Right renal pelvis (tissue), 4 donors: ENCODE measurements around the gene GOLGA6C. TPM values are rescaled to one million over a fixed set of nuclear protein-coding genes. Genes with fewer than 3 reads are reported as not detected.
"Not testable (repeated sequence)": the region's sequence is repeated elsewhere in the genome, so short reads cannot be mapped to it uniquely, and the experiment has no call there.

Experiments
- DNase-seq, 4 donors: peaks; one replicate each; pipeline ENCODE4 v3.0.0-alpha.2; 2013; ENCODE audit warnings: low read depth in 4 of 4, low spot score in 3 of 4, missing footprints in 1 of 4
- polyA plus RNA-seq, 4 donors: library from polyadenylated mRNA; unstranded; fragments of 120-200 nt; gene quantifications; one replicate each; pipeline ENCODE4 v1.2.1, GENCODE V29; 2013; ENCODE audit not compliant: insufficient read length in 4 of 4

GOLGA6C gene
- polyA plus RNA-seq, 4 donors = not detected

DNA sequence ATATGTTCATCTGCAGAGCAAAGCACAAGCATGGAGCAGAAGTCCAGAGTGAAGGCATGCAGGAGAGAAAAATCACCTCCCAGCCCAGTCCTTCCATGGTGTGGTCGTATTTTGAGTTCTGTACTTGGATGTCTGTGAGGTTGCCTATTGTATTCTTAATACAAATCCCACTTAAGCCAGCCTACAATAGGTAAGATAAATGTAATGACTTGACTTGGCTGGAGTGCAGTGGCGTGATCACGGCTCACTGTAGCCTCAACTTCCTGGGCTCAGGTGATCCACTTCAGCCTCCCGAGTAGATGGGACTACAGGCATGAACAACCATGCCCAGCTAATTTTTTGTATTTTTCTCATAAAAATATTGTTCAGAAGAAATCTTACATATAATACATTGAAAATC, 6.8 kb upstream of the GOLGA6C start:
- not testable (repeated sequence) for DNase-seq

DNA sequence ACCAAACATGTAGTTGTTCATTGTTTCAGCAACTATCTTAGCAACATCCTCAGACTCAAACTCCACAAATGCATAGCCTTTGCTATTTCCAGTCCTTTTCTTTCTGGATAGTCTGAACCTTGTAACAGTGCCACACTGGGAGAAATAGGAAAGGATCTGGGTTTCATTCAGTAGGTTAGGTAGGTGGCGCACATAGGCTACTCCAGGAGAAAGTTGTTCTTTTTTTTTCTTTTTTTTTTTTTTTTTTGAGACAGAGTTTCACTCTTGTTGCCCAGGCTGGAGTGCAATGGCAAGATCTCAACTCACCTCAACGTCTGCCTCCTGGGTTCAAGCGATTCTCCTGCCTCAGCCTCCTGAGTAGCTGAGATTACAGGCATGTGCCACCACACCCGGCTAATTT, 5.8 kb upstream of the GOLGA6C start:
- not testable (repeated sequence) for DNase-seq

DNA sequence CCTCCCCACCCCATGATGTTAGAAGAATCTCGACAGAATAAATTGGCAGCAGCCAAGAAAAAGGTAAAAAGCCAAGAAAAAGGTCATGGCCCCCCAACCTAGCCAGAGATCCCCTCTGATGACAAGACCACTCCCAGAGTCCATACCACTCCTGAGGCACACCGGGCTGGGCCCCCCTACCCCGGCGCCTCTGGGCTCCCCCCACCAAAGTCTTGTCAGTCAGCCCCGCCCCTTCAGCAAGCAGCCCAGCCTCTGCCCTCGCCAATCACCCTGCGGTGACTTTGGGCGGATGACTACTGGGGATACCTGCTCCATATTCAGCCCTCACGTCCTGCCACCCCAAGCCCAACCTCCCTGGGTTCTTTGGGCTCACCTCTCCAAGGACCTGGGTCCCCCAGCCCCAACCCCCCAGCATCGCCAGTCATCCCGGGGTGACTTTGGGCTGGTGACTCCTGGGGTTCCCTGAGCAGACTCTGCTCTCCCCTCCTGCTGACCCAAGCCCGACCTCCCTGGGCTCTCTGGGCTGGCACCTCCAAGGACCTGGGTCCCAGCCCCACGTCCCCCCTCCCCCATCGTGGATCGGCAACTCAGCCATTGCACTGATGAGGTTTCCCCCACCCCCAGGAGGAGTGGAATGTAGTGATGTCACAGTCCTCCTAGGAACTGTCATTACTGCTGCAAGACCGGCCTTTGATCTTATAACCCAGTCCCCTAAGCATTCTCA, 648 bp downstream of the GOLGA6C start:
- not testable (repeated sequence) for DNase-seq

DNA sequence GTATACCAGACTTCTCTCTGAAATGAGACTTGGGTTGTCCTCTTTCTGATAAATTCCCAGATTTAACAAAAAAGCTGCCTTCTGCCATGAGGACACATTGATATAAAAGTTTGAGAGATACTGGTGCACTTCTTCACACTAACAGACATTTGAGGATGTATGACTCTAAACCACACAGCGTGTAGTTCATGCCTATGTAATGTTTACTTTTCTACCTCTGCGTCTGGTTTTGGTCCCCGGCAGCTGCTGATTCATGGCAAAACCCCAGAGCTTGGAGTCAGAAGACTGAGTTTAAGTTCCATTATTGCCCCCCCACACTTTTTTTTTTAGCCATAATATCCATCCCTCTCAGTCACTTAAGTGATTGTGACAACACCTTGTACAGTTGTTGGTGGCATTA, 1.7 kb downstream of the GOLGA6C start:
- DNase-seq = not testable (repeated sequence)

DNA sequence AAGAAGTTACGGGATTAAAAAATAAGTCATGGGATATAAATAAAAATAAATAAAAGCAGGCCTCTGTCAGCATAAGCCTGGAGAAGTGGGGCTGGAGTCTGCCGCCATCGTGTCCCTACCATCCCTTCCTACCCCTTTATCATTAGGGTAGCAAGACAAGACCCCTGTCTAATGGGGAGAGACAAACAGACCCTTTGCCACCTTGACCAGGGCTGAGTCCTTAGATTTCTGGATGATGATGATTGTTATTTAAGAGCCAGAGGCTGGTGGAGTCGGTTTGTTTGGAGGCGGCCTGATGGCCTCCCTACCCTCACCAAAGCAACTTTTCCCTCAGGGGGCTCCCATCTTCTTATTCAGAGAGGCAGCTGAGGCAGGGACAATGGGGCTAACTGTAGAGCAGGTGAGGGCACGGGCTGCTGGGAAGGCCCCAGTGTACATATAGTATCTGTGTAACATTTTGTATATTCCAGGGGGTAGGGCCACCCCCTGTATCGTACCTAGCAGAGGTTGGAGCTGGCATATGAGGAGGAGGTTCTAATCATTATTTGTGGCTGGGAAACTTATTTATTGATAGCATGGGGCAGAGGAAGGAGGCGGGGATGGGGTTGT, 15.7 kb downstream of the GOLGA6C start:
- DNase-seq = not testable (repeated sequence)

DNA sequence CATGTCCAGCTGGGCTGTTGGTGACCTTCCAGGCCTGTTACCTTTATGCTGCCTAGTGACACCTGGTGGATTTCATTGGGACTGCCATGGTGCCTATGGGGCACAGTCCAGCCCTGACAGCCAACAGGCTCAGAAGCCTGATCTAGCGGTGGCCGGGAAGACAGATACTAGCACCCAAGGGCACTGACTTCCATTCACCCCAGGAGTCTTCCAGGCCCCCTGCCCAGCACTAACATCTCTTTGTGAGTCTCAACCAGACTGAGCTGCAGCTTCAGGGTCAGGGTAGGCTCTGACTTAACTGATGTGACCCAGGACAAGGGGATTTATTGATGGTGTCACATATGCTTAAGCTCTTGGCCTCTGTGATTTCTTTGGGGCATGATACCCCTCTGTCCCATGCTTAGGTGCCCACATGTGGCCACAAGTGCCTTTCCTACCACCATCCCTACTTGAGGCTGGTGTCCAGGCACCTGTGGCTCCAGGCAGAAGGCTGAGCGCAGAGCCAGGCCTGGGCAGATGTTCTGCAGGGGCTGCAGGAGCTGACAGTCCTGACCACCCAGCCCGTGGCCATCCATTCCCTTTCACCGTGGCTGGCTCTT, 16.5 kb downstream of the GOLGA6C start:
- DNase-seq = peak in 1 of 4 donors; percentile 20

DNA sequence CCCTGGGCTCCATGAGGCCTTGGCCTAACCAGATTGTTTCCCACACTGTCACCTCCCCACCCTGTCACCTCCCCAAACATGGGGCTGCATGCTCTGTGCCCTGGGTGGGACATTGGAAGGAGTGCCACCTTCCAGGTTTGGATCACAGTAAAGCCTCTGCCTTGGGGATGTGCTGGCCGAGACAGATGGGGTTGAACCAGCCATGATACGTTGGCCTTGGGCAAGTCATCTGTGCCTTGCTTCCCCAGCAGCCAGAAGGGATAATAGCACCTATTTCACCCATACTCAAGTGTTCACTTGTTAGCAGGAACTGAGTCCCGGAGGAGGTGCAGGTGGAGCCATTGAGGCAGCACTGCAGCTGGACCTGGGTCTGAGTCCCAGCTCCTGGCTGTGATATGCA, 17.5 kb downstream of the GOLGA6C start:
- DNase-seq = not testable (repeated sequence)

DNA sequence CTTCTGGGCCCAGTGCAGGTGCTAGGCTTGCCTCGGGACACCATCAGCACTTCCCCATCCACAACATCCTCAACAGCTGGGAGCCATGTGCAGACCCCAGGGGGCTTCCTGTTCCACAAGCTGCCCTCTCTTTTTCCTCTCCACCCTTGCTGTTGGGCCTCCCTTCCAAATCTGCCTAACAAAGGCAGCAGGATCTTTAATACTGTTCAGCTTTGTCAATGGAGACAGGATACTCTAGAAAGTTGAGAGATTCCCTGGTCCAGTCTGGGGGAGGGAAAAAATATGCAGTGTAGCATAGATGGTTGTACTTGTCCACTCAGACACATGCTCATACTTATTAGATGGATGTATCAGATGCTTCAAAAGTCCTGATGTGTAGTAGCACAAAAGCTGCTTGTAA, 20.4 kb downstream of the GOLGA6C start:
- not testable (repeated sequence) for DNase-seq

DNA sequence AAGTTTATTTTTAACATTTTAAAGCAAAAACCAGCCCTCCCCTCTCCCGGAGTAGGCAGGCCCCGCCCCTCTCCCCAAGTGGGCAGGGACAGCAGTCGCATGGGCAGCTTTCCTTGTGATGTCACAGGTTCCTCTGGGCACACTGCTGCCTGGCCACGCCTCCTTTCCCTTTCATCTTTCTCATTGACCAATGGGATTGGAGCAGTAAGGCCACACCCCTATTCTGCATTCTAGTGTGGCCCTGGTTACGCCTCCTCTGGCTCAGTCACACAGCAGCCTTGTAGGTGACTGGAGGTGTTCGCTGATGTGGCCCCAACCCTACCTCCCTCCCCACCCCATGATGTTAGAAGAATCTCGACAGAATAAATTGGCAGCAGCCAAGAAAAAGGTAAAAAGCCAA, 24.4 kb downstream of the GOLGA6C start, which contains the start of gene GOLGA6D:
Gene GOLGA6D (plus strand): TSS at position 264 of the 400 bp plus-strand sequence. CDS start 41 bp downstream, at position 305.
- DNase-seq = not testable (repeated sequence)

DNA sequence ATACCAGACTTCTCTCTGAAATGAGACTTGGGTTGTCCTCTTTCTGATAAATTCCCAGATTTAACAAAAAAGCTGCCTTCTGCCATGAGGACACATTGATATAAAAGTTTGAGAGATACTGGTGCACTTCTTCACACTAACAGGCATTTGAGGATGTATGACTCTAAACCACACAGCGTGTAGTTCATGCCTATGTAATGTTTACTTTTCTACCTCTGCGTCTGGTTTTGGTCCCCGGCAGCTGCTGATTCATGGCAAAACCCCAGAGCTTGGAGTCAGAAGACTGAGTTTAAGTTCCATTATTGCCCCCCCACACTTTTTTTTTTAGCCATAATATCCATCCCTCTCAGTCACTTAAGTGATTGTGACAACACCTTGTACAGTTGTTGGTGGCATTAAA, 26.0 kb downstream of the GOLGA6C start:
- not testable (repeated sequence) for DNase-seq

DNA sequence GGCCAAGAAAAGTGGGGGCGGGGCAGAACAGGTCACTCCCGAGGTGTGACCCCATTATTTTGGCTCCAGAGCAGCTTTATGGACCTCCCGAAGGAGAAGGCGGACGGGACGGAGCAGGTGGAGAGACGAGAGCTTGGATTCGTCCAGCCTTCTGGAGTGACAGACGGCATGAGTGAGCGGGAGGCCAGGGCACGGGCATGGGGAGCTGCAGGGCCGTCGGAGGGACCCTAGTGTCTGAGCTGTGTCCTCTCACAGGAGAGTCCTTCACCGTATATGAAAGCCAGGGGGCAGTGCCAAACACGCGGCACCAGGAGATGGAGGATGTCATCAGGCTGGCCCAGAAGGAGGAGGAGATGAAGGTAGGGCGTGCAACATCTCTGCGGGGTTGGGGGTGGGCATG, 35.5 kb downstream of the GOLGA6C start:
- DNase-seq = not testable (repeated sequence)

DNA sequence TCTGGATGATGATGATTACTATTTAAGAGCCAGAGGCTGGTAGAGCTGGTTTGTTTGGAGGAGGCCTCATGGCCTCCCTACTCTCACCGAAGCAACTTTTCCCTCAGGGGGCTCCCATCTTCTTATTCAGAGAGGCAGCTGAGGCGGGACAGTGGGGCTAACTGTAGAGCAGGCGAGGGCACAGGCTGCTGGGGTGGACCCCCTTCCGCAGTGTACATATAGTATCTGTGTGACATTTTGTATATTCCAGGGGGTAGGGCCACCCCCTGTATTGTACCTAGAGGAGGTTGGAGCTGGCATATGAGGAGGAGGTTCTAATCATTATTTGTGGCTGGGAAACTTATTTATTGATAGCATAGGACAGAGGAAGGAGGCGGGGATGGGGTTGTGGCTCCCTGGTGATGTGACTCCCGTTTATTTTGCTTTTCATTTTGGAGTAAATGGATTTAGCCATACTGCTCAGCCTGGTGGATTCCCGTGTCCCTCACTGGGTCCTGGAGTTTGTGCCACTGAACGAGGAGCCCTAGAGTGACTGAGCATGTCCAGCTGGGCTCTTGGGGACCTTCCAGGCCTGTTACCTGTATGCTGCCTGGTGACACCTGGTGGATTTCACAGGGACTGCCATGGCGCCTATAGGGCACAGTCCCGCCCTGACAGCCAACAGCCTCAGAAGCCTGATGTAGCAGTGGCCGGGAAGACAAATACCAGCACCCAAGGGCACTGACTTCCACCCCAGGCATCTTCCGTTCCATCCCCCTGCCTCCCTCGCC, 40.6 kb downstream of the GOLGA6C start:
- DNase-seq = not testable (repeated sequence)

DNA sequence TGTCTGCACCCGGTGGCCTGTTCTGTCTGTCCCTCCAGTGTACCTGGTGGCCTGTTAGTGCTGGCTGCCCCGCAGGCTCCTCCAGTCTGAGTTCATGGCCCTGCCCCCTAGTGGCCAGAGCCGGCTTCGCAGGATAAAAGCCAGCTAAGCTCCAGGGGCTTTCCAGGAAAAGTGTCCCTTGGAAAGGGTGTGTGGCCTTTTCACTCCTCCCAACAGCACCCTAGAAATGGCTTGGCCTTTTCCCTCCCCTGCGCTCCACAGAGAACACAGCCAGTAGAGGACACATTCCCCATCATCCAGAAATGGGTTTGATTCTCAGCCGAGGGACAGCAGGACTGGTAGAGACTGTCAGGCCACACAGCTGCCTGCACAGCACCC, 41.2 kb downstream of the GOLGA6C start:
- not testable (repeated sequence) for DNase-seq

DNA sequence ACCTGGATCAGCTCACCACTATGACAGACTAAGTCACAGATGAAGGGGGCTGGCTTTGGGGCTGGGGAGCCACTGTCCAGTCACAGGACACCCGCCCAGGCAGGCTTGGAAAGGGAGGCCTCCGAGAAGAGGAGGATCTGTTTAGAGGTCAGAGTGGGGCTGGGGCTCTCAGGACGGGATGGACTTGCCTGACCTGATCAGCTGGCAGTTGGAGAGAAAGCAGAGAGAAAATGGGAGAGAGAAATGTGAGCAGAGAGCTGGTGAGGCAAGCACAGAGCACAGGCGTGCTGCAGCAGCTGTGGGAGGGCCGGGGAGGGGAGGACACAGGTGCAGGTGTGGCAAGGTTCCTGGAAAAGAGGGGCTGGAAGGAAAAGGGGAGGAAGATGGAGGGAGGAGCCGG, 41.9 kb downstream of the GOLGA6C start:
- DNase-seq = not testable (repeated sequence)

DNA sequence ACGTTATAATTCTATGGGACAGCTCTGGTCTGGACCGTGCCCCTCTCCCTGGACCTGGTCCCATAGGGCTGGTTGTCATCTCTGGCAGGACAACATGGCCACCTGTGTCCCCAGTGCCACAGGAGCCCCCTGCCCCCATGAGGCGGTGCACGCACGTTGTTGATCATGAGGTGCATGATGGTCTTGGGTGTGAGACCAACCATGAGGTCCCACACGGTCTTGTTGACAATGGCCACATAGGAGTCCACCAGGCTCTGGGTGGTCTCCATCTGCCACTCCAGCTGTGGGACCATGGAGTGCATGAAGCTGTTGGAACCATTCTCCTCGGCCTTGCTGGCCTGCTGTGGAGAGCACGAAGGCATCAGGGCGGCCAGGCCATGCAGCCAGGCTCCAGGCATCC, 44.2 kb downstream of the GOLGA6C start:
- DNase-seq = no peak

DNA sequence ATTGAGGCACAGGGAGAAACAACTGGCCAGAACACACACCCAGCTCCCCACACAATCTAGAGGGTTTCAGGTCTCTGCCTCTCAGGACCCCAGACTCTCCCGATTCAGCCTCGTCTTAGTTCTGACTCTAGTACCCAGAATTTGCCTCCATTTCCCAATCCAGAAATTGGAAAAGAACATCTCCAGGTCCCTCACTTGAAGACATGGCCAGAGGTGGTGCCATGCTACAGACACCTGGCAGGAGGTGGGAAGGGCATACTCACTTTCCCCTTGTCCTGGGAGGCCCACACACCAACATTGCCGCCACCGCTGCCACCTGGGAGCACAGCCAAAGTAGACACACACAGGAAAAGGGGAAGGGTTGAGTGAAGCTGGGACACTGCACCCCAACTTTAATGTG, 44.6 kb downstream of the GOLGA6C start:
- not testable (repeated sequence) for DNase-seq

DNA sequence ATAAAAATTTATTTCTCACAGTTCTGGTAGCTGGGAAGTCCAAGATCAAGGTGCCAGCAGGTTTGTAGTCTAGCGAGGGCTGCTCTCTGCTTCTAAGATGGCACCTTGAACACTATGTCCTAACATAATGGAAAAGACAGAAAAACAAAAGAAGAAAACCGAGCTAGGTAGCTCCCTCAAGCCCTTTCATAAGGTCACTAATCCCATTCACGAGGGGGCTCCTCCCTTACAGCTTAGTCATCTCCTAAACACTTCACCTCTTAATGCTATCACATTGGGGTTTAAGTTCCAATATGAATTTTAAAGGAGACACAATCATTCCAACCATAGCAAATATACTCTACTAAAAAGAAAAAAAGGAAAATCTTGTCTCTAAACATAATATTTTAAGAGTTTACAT, 48.1 kb downstream of the GOLGA6C start:
- no peak for DNase-seq

DNA sequence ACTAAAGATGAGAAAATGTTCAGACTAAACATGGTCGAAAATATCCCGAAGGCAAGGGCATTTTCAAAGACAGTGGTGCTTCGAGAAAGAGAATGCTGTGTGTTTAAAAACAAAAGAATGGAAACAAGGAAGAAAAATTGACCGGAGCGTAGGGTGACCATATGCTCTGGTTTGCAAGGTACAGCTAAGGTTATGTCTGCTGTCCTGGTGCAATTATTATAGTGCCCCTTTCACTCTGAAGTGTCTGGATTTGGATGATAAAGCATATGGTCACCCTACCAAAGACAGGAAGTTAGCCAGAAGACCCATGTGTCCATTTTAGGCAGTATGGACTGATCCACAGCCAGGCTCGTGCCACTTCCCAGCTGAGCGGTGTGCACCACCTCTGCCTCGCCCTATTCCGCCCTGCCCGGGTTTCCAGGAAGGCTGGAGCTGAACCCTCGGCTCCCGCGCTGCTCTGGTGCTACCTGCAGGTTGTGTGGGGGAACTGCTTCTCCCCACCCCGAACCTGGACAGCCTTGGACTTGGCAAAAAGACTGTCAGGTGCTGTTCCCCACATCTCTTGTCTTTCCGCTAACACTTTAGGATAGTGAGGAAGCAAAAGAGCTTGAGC, 49.8 kb downstream of the GOLGA6C start:
- DNase-seq = peak in 3 of 4 donors; percentile 3 to 12 (median 7)

DNA sequence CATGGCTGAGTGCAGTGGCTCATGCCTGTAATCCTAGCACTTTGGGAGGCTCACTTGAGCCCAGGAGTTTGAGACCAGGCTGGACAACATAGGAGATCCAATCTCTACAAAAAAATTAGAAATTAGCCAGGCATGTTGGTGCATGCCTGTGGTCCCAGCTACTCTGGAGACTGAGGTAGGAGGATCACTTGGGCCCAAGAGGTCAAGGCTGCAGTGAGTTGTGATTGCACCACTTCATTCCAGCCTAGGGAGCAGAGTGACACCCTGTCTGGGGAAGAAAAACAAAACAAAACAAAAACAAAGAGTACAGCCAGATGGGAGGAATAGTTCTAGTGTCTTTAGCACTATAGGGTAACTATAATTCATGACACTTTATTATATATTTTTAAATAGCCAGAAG, 51.6 kb downstream of the GOLGA6C start:
- no peak for DNase-seq

DNA sequence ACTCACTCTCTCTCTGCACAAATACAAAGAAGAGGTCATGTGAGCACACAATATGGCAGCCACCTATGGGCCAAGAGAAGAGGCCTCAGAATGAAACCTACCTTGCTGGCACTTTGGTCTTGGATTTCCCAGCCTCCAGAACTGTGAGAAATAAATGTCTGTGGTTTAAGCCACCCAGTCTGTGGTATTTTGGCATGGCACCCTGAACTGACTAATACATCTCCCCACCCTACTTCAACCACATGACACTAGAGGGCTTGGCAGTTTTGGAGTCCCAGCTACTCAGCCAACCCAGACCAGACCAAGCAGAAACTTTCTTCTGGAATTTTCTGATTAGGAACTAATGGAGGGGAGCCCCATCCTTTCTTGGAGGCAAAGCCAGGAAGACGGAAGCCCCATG, 54.4 kb downstream of the GOLGA6C start:
- not testable (repeated sequence) for DNase-seq
